H1 (cell line): Measurements from ENCODE around the gene LY86. TPM values are rescaled to one million over a fixed set of nuclear protein-coding genes. Genes with fewer than 3 reads are reported as not detected.

Experiments used
- CTCF ChIA-PET: fragments of 300-600 bp; sonication (Branson Sonifier 250); formaldehyde crosslinking; loops from one replicate; lab custom pipeline; 2021; ENCODE audit not compliant: partially characterized antibody; lab: Charles Lee
- POLR2A ChIA-PET: fragments of 300-600 bp; sonication (Branson Sonifier 250); formaldehyde crosslinking; loops from one replicate; lab custom pipeline; 2021; ENCODE audit warnings: inconsistent platforms; ENCODE audit not compliant: partially characterized antibody; lab: Charles Lee
- DNase-seq, 2 experiments: peaks; one replicate each; pipeline versions ENCODE4 v3.0.0 to v3.0.0-alpha.2; 2010 to 2022; ENCODE audit warnings: low spot score in 2 of 2, low read depth in 1 of 2, mixed read lengths in 1 of 2
- FAIRE-seq: peaks from 2 replicates; lab custom pipeline; 2011; peaks lifted over from hg19 to GRCh38; lab: Jason Lieb, UNC
- H2AFZ ChIP-seq: 2 replicates; pipeline ENCODE4 v1.8.1; 2012; ENCODE audit warnings: low read length, inconsistent platforms
- H2AK5ac ChIP-seq: 2 replicates; pipeline ENCODE4 v1.6.1; 2013; ENCODE audit warnings: low read depth, low read length
- H2BK120ac ChIP-seq: replicated peaks from 2 replicates; pipeline ENCODE3; 2013; ENCODE audit warnings: low read depth, low read length, inconsistent platforms
- H2BK12ac ChIP-seq: 2 replicates; pipeline ENCODE4 v1.6.1; 2013; ENCODE audit warnings: low read depth, low read length
- H2BK15ac ChIP-seq: 2 replicates; pipeline ENCODE4 v1.6.1; 2013; ENCODE audit warnings: low read length
- H2BK20ac ChIP-seq: 2 replicates; pipeline ENCODE4 v1.6.1; 2013; ENCODE audit warnings: low read length
- H2BK5ac ChIP-seq: 2 replicates; pipeline ENCODE4 v1.6.1; 2013; ENCODE audit warnings: low read depth, low read length
- H3K14ac ChIP-seq: 2 replicates; pipeline ENCODE4 v1.6.1; 2013; ENCODE audit warnings: inconsistent platforms; ENCODE audit not compliant: insufficient read length
- H3K18ac ChIP-seq: 2 replicates; pipeline ENCODE4 v1.6.1; 2013; ENCODE audit warnings: low read length; ENCODE audit errors: extremely low read depth
- H3K23ac ChIP-seq: 2 replicates; pipeline ENCODE4 v1.6.1; 2013; ENCODE audit warnings: inconsistent platforms; ENCODE audit not compliant: insufficient read length
- H3K23me2 ChIP-seq: 2 replicates; pipeline ENCODE4 v1.6.1; 2013; ENCODE audit warnings: low read depth, low read length
- H3K27ac ChIP-seq: 2 replicates; pipeline ENCODE4 v1.6.1; 2011; ENCODE audit warnings: low read depth, low read length, inconsistent platforms
- H3K27me3 ChIP-seq, 4 experiments: replicated peaks in 1 of 4; 1 replicate in 1 of 4; 2 replicates in 3 of 4; pipeline versions ENCODE4 v1.6.1 to v1.8.1; 2011 to 2013; ENCODE audit warnings: low read length in 3 of 4, mild to moderate bottlenecking in 3 of 4, inconsistent platforms in 2 of 4, mixed read lengths in 2 of 4, moderate library complexity in 1 of 4; ENCODE audit not compliant: control insufficient read depth in 3 of 4, insufficient read depth in 3 of 4; ENCODE audit errors: extremely low read depth in 1 of 4
- H3K36me3 ChIP-seq, 4 experiments: 2 replicates each; pipeline versions ENCODE4 v1.6.1 to v1.8.1; 2011 to 2013; ENCODE audit warnings: mild to moderate bottlenecking in 4 of 4, low read length in 3 of 4, moderate library complexity in 2 of 4, control low read depth in 1 of 4, inconsistent platforms in 1 of 4; ENCODE audit not compliant: insufficient read depth in 4 of 4, control insufficient read depth in 2 of 4
- H3K4ac ChIP-seq: replicated peaks from 2 replicates; pipeline ENCODE3; 2013; ENCODE audit warnings: low read length, low read depth, mixed read lengths, inconsistent platforms; ENCODE audit not compliant: insufficient read length
- H3K4me1 ChIP-seq, 4 experiments: replicated peaks in 1 of 4; 1 replicate in 1 of 4; 2 replicates in 3 of 4; pipeline versions ENCODE4 v1.6.1 to v1.8.1; 2011 to 2013; ENCODE audit warnings: low read length in 3 of 4, inconsistent platforms in 2 of 4, mixed read lengths in 1 of 4; ENCODE audit not compliant: insufficient read depth in 4 of 4, control insufficient read depth in 3 of 4
- H3K4me2 ChIP-seq, 2 experiments: 2 replicates each; pipeline versions ENCODE4 v1.6.1 to v1.8.1; 2011 to 2013; ENCODE audit warnings: low read depth in 2 of 2, low read length in 2 of 2, control low read depth in 1 of 2, inconsistent platforms in 1 of 2, mild to moderate bottlenecking in 1 of 2; ENCODE audit not compliant: insufficient read depth in 1 of 2
- H3K4me3 ChIP-seq, 4 experiments: fragments of 200-600, 300-600 bp in 1 of 4; sonication (generic), shearing (Covaris generic), sonication (Bioruptor Twin) in 1 of 4; 2 replicates each; pipeline versions ENCODE4 v1.5.1 to v1.8.1; 2011 to 2016; ENCODE audit warnings: low read length in 4 of 4, low read depth in 3 of 4, control low read depth in 2 of 4, inconsistent platforms in 2 of 4, mild to moderate bottlenecking in 2 of 4, mixed read lengths in 1 of 4, moderate library complexity in 1 of 4; ENCODE audit not compliant: insufficient read depth in 2 of 4; ENCODE audit errors: extremely low read depth in 1 of 4
- H3K56ac ChIP-seq: replicated peaks from 2 replicates; pipeline ENCODE3; 2013; ENCODE audit warnings: low read depth, mild to moderate bottlenecking, mixed read lengths, low read length, inconsistent platforms; ENCODE audit not compliant: insufficient read length
- H3K79me1 ChIP-seq: 2 replicates; pipeline ENCODE4 v1.6.1; 2013; ENCODE audit warnings: low read depth, low read length, control low read depth
- H3K79me2 ChIP-seq, 2 experiments: 2 replicates each; pipeline versions ENCODE4 v1.6.1 to v1.8.1; 2012 to 2013; ENCODE audit warnings: low read length in 2 of 2, mild to moderate bottlenecking in 2 of 2, inconsistent platforms in 1 of 2; ENCODE audit not compliant: insufficient read depth in 2 of 2, control insufficient read depth in 1 of 2
- H3K9ac ChIP-seq, 4 experiments: replicated peaks in 1 of 4; 1 replicate in 1 of 4; 2 replicates in 3 of 4; pipeline versions ENCODE4 v1.6.1 to v1.8.1; 2011 to 2013; ENCODE audit warnings: low read depth in 3 of 4, low read length in 3 of 4, control low read depth in 2 of 4, mild to moderate bottlenecking in 2 of 4, moderate library complexity in 2 of 4, inconsistent platforms in 1 of 4; ENCODE audit errors: extremely low read depth in 1 of 4
- H3K9me3 ChIP-seq, 2 experiments: 2 replicates each; pipeline versions ENCODE4 v1.6.1 to v1.8.1; 2012 to 2013; ENCODE audit warnings: mild to moderate bottlenecking in 2 of 2, moderate library complexity in 2 of 2, control low read depth in 1 of 2, inconsistent platforms in 1 of 2, low read depth in 1 of 2, low read length in 1 of 2, mixed read lengths in 1 of 2; ENCODE audit not compliant: insufficient read depth in 2 of 2
- H4K20me1 ChIP-seq, 2 experiments: replicated peaks in 1 of 2; 2 replicates each; pipeline versions ENCODE3 to v1.8.1; 2011 to 2013; ENCODE audit warnings: inconsistent platforms in 2 of 2, low read length in 2 of 2, mild to moderate bottlenecking in 1 of 2; ENCODE audit not compliant: insufficient read depth in 2 of 2, control insufficient read depth in 1 of 2
- H4K5ac ChIP-seq: 2 replicates; pipeline ENCODE4 v1.6.1; 2013; ENCODE audit warnings: low read length, low read depth, mixed read lengths, inconsistent platforms; ENCODE audit not compliant: insufficient read length
- H4K8ac ChIP-seq: 2 replicates; pipeline ENCODE4 v1.8.0; 2013; ENCODE audit warnings: mild to moderate bottlenecking, moderate library complexity, low read length, inconsistent platforms; ENCODE audit not compliant: insufficient read depth; ENCODE audit errors: extremely low read depth
- H4K91ac ChIP-seq: replicated peaks from 2 replicates; pipeline ENCODE3; 2013; ENCODE audit warnings: low read length, mixed read lengths, inconsistent platforms; ENCODE audit not compliant: insufficient read length
- E2F6 ChIP-seq: IDR thresholded peaks from 2 replicates; pipeline ENCODE4 v1.6.1; 2012; ENCODE audit warnings: inconsistent platforms
- KDM5A ChIP-seq: fragments of 200-600 bp; IDR thresholded peaks from 2 replicates; pipeline ENCODE4 v1.7.1; 2012; ENCODE audit warnings: mild to moderate bottlenecking, low read length, inconsistent platforms, mixed read lengths
- PHF8 ChIP-seq: fragments of 200-600 bp; sonication (generic); conservative IDR thresholded peaks from 2 replicates; pipeline ENCODE4 v1.7.1; 2012; ENCODE audit warnings: low read depth, mild to moderate bottlenecking, inconsistent platforms, low read length, moderate library complexity
- RXRA ChIP-seq: IDR thresholded peaks from 2 replicates; pipeline ENCODE4 v1.6.1; 2011; ENCODE audit warnings: low read depth, mild to moderate bottlenecking, low read length, moderate library complexity; ENCODE audit not compliant: insufficient read depth
- SAP30 ChIP-seq: fragments of 300-600 bp; sonication (generic); IDR thresholded peaks from 2 replicates; pipeline ENCODE4 v1.7.1; 2012; ENCODE audit warnings: low read length, moderate library complexity, mild to moderate bottlenecking, inconsistent platforms; ENCODE audit not compliant: insufficient read depth, insufficient replicate concordance
- SRF ChIP-seq: IDR thresholded peaks from 2 replicates; pipeline ENCODE4 v1.6.1; 2011; ENCODE audit warnings: mild to moderate bottlenecking, low read depth, low read length, moderate library complexity
- SUZ12 ChIP-seq: fragments of 200-600 bp; sonication (generic); IDR thresholded peaks from 2 replicates; pipeline ENCODE4 v1.6.1; 2012; ENCODE audit warnings: mild to moderate bottlenecking, inconsistent platforms, low read length, moderate library complexity, mixed read lengths
- USF2 ChIP-seq: IDR thresholded peaks from 2 replicates; pipeline ENCODE4 v1.6.1; 2011; ENCODE audit warnings: low read length, improper control_type of control experiment
- YY1 ChIP-seq: IDR thresholded peaks from 2 replicates; pipeline ENCODE4 v1.6.1; 2011; ENCODE audit warnings: low read depth, mild to moderate bottlenecking, low read length
- WGBS, 2 experiments: shearing (Covaris generic) in 1 of 2; methylation state at CpG; one replicate each; pipeline versions ENCODE4 v1.1.6 to v1.1.7; 2013 to 2015; ENCODE audit warnings: low lambda C conversion rate in 2 of 2, mixed read lengths in 2 of 2, inconsistent platforms in 1 of 2, low coverage in 1 of 2, missing lambda C conversion rate in 1 of 2; ENCODE audit not compliant: insufficient replicate concordance in 2 of 2, insufficient coverage in 1 of 2, insufficient read length in 1 of 2; ENCODE audit errors: extremely low coverage in 1 of 2, missing lambda C conversion rate in 1 of 2; 5-methylcytosine and 5-hydroxymethylcytosine counted together
- polyA plus RNA-seq, 7 experiments: library from polyadenylated mRNA; depleted of rRNA in 3 of 7; stranded (reverse) in 5 of 7; unstranded in 2 of 7; fragments of >200 nt in 5 of 7; fragments of 200-250 nt in 2 of 7; gene quantifications; 1 replicate in 5 of 7; 2 replicates in 1 of 7; 4 replicates in 1 of 7; pipeline versions ENCODE4 v1.2.1 to v1.2.3, GENCODE V29; 2011 to 2013; ENCODE audit warnings: missing spikeins in 2 of 7, mixed read lengths in 2 of 7
- total RNA-seq: library from RNA; stranded (reverse); fragmentation: NEBNext Ultra II Directional; extraction: Animal tissue kit (Norgen Biotek cat#: 25700); gene quantifications from 2 replicates; pipeline ENCODE4 v1.2.1, GENCODE V29; 2021

The LY86 gene
- total and polyA plus RNA-seq, 2 of the 8 experiments (the other 6 are each of a cell fraction or from before 2014, with no cell fraction given): not detected

- Histone ChIP-seq H2BK20ac (no peak overlapping the region), H4K91ac (no peak overlapping the region), H3K4me2 (no peak overlapping the region), H3K79me1 (no peaks in the 10 kb centered on the region), H2AK5ac (no peak overlapping the region), H2BK15ac (no peak overlapping the region), H4K8ac (no peak overlapping the region), H3K27me3 (no peaks in the 10 kb centered on the region), H2BK12ac (no peak overlapping the region), H2AFZ (no peak overlapping the region), H3K23me2 (no peaks in the 10 kb centered on the region), H3K4me3 (no peak overlapping the region), H3K56ac (no peak overlapping the region), H2BK5ac (no peak overlapping the region), H3K4ac (no peak overlapping the region), H3K27ac (no peak overlapping the region), H3K9me3 (peaks cover 0 to 3% of the 10 kb centered on the region in 2 experiments; a peak in 1 of 4 replicates), H3K18ac (no peak overlapping the region), H2BK120ac (no peak overlapping the region), H3K79me2 (no peaks in the 10 kb centered on the region), H3K36me3 (no peaks in the 10 kb centered on the region), H4K5ac (no peak overlapping the region), H3K4me1 (no peaks in the 10 kb centered on the region), H3K23ac (no peak overlapping the region), H4K20me1 (no peaks in the 10 kb centered on the region), H3K9ac (no peak overlapping the region), H3K14ac (no peak overlapping the region)
- DNase-seq: no peak
- CTCF ChIA-PET: interaction anchor here (0.7 to 1.1 kb wide), 4 partner anchors 14 to 58 kb away, joined by 3 to 5 read pairs (median 4); no protein-coding TSS in a partner anchor
- POLR2A ChIA-PET: no interaction called here
- FAIRE-seq: no peak
- WGBS, 2 experiments: 87% methylated on average over 8 of the region's 10 CpGs; no CpG with 5 or more reads in 1 of the 2 experiments
- TF ChIP-seq RXRA: no peak
- TF ChIP-seq SRF: no peak
- no peak for TF ChIP-seq YY1
- TF ChIP-seq SUZ12: no peak
- TF ChIP-seq E2F6: no peak
- TF ChIP-seq SAP30: no peak
- no peak for TF ChIP-seq PHF8
- no peak for TF ChIP-seq USF2
- TF ChIP-seq KDM5A: no peak
Observed at GRCh38 chr6:6586671-6587526, 1.6 kb upstream of the LY86 start.
